KMS-11 (cell line): ENCODE measurements around the gene METTL13.

Source experiments
- H2AFZ ChIP-seq: fragments of 200-600 bp; sonication (generic); 2 replicates; pipeline ENCODE4 v1.6.1; 2016; ENCODE audit warnings: antibody characterized with exemption, mixed run types, low read depth
- H3K27ac ChIP-seq: fragments of 200-600 bp; sonication (generic); 2 replicates; pipeline ENCODE4 v1.6.1; 2016; ENCODE audit warnings: mild to moderate bottlenecking, mixed run types
- H3K27me3 ChIP-seq: fragments of 200-600 bp; sonication (generic); 2 replicates; pipeline ENCODE4 v1.6.1; 2017; ENCODE audit warnings: mild to moderate bottlenecking, low read depth, mixed run types, moderate library complexity; ENCODE audit not compliant: insufficient read depth
- H3K36me3 ChIP-seq: fragments of 200-600 bp; sonication (generic); 2 replicates; pipeline ENCODE4 v1.6.1; 2017; ENCODE audit warnings: mild to moderate bottlenecking, mixed run types; ENCODE audit not compliant: insufficient read depth
- H3K4me1 ChIP-seq: fragments of 200-600 bp; sonication (generic); 2 replicates; pipeline ENCODE4 v1.6.1; 2016; ENCODE audit warnings: mild to moderate bottlenecking, low read depth, mixed run types; ENCODE audit not compliant: poor library complexity, severe bottlenecking
- H3K4me2 ChIP-seq: fragments of 200-600 bp; sonication (generic); 2 replicates; pipeline ENCODE4 v1.7.0; 2016; ENCODE audit warnings: mild to moderate bottlenecking, mixed run types
- H3K4me3 ChIP-seq: fragments of 200-600 bp; sonication (generic); IDR thresholded peaks from 2 replicates; pipeline ENCODE4 v1.6.1; 2017; ENCODE audit warnings: low read depth, low read length, mixed read lengths; ENCODE audit not compliant: insufficient read depth
- H3K79me2 ChIP-seq: fragments of 200-600 bp; sonication (generic); 2 replicates; pipeline ENCODE4 v1.6.1; 2016; ENCODE audit warnings: low read depth, mixed run types; ENCODE audit not compliant: insufficient read depth
- H3K9ac ChIP-seq: fragments of 200-600 bp; sonication (generic); 2 replicates; pipeline ENCODE4 v1.6.1; 2016; ENCODE audit warnings: mild to moderate bottlenecking, mixed run types
- H4K20me1 ChIP-seq: fragments of 200-600 bp; sonication (generic); 2 replicates; pipeline ENCODE4 v1.6.1; 2016; ENCODE audit warnings: mild to moderate bottlenecking, mixed run types; ENCODE audit not compliant: insufficient read depth
- TF ChIP-seq, protein P1 (sequence below): fragments of 200-600 bp; sonication (generic); conservative IDR thresholded peaks from 2 replicates; pipeline ENCODE4 v1.6.1; 2017; ENCODE audit warnings: low read depth, mild to moderate bottlenecking, antibody characterized with exemption, low read length, moderate library complexity, mixed read lengths

Gene METTL13

DNA sequence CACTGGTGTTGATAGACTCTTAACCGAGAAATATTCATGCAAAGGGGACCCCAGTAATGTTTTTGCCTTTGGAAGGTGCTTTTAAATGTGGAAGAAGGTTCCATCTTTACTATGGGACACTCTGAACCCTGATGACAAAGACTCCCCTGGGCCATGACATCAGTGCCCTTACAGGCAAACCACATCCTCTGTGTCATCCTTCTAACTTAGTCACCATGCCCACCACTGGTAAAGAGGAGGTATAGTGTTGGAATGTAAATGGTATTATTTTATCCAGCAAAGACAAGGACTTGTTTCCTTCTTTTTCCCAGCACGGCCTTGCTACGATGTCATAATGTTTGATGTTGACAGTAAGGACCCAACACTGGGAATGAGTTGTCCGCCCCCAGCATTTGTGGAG lies 12.6 kb downstream of the METTL13 start:
- no peaks in the 10 kb centered on the region for H3K27me3 ChIP-seq
- H4K20me1 ChIP-seq, result peaks cover 5% of the 10 kb centered on the region; the same call in 1 of the 2 replicates
- H3K27ac ChIP-seq, result no peak overlapping the region
- no peaks in the 10 kb centered on the region for H3K36me3 ChIP-seq
- H3K9ac ChIP-seq, result no peak overlapping the region
- H3K4me1 ChIP-seq, result peaks cover 5% of the 10 kb centered on the region
- no peak overlapping the region for H2AFZ ChIP-seq
- H3K4me2 ChIP-seq, result no peak overlapping the region
- no peaks in the 10 kb centered on the region for H3K79me2 ChIP-seq
- TF ChIP-seq, protein P1, sequence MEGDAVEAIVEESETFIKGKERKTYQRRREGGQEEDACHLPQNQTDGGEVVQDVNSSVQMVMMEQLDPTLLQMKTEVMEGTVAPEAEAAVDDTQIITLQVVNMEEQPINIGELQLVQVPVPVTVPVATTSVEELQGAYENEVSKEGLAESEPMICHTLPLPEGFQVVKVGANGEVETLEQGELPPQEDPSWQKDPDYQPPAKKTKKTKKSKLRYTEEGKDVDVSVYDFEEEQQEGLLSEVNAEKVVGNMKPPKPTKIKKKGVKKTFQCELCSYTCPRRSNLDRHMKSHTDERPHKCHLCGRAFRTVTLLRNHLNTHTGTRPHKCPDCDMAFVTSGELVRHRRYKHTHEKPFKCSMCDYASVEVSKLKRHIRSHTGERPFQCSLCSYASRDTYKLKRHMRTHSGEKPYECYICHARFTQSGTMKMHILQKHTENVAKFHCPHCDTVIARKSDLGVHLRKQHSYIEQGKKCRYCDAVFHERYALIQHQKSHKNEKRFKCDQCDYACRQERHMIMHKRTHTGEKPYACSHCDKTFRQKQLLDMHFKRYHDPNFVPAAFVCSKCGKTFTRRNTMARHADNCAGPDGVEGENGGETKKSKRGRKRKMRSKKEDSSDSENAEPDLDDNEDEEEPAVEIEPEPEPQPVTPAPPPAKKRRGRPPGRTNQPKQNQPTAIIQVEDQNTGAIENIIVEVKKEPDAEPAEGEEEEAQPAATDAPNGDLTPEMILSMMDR, result no peak
- H3K4me3 ChIP-seq, result no peak overlapping the region

DNA sequence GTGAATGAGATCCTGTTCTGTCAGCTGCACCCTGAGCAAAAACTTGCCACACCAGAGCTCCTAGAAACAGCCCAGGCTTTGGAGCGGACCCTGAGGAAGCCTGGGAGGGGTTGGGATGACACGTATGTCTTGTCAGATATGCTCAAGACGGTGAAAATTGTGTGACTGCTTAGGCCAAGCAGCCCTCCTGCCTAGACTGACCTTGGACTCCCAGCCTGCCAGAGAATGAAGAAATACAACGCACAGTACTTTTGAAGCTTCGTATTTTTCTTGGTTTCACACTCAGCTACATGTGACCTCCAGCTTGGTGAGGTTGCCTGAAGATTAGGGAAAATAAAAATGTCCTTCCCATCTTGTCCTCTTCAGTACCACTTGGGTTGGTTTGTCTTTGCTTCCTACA lies 15.1 kb downstream of the METTL13 start:
- no peak overlapping the region for H3K4me3 ChIP-seq
- H4K20me1 ChIP-seq, result no peaks in the 10 kb centered on the region
- H3K36me3 ChIP-seq, result no peaks in the 10 kb centered on the region
- no peaks in the 10 kb centered on the region for H3K79me2 ChIP-seq
- no peaks in the 10 kb centered on the region for H3K4me1 ChIP-seq
- no peak overlapping the region for H3K9ac ChIP-seq
- TF ChIP-seq, protein P1, result no peak
- H3K27ac ChIP-seq, result no peak overlapping the region
- no peak overlapping the region for H3K4me2 ChIP-seq
- H2AFZ ChIP-seq, result no peak overlapping the region
- H3K27me3 ChIP-seq, result no peaks in the 10 kb centered on the region

DNA sequence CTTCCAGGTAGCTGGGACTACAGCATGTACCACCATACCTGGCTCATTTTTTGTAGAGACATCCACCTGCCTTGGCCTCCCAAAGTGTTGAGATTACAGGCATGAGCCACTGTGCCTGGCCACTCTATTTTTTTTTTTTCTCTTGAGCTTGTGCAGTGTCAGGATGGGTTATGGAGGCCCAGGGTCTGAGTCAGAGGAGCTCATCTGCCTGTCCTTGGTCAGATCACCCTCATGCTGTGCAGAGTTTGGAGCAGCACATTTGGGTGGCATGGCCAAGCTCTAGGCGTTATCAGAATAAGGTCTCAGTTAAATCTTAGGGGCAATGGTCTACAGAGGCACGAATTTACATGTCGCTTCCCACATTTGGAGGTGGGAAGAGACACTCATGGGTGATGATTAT lies 16.9 kb downstream of the METTL13 start:
- no peaks in the 10 kb centered on the region for H3K79me2 ChIP-seq
- no peak overlapping the region for H3K4me2 ChIP-seq
- TF ChIP-seq, protein P1, result no peak
- no peak overlapping the region for H3K4me3 ChIP-seq
- H2AFZ ChIP-seq, result no peak overlapping the region
- no peak overlapping the region for H3K27ac ChIP-seq
- H4K20me1 ChIP-seq, result no peaks in the 10 kb centered on the region
- H3K36me3 ChIP-seq, result no peaks in the 10 kb centered on the region
- no peak overlapping the region for H3K9ac ChIP-seq
- no peaks in the 10 kb centered on the region for H3K27me3 ChIP-seq
- H3K4me1 ChIP-seq, result no peaks in the 10 kb centered on the region

DNA sequence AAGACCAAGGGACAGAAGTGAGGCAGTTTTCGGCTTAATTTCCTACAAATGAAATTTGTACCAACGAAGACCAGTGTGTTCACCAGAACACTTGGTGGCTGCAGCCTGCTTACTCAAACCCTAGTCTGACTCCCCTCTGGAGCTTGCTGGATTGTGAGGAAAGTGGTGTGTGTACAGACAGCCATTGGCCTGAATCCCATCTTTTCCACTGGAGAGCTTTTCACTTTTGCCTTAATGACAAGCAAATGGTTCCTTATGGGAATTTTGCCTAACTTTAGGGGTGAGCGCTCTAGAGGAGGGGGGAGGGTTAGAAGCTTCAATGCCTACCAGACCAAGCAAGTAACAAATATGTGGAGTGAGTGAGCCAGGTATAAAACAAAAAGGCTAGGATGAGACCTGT lies 17.3 kb downstream of the METTL13 start:
- H3K4me3 ChIP-seq, result no peak overlapping the region
- no peaks in the 10 kb centered on the region for H3K36me3 ChIP-seq
- TF ChIP-seq, protein P1, result no peak
- H3K27ac ChIP-seq, result no peak overlapping the region
- H3K9ac ChIP-seq, result no peak overlapping the region
- no peaks in the 10 kb centered on the region for H3K79me2 ChIP-seq
- no peaks in the 10 kb centered on the region for H4K20me1 ChIP-seq
- H3K27me3 ChIP-seq, result no peaks in the 10 kb centered on the region
- no peaks in the 10 kb centered on the region for H3K4me1 ChIP-seq
- no peak overlapping the region for H3K4me2 ChIP-seq
- H2AFZ ChIP-seq, result no peak overlapping the region
